Mesothelial cell of epicardium (in vitro differentiated cells): Measurements from ENCODE around the gene WWP2. TPM values are rescaled to one million over a fixed set of nuclear protein-coding genes. Genes with fewer than 3 reads are reported as not detected.

ENCODE experiments used
- DNase-seq, 2 experiments: peaks; one replicate each; pipeline ENCODE4 v3.0.0; 2021; ENCODE audit warnings: low spot score in 2 of 2; ENCODE audit not compliant: unreplicated experiment in 2 of 2
- H3K27ac Mint-ChIP-seq: 2 replicates; pipeline ENCODE4 v1.8.0; 2021; ENCODE audit warnings: mixed read lengths
- H3K27me3 Mint-ChIP-seq: 2 replicates; pipeline ENCODE4 v1.8.0; 2021; ENCODE audit warnings: low read depth, mixed read lengths
- H3K36me3 Mint-ChIP-seq: 2 replicates; pipeline ENCODE4 v1.8.0; 2021; ENCODE audit warnings: mixed read lengths
- H3K4me1 Mint-ChIP-seq: 2 replicates; pipeline ENCODE4 v1.8.0; 2021; ENCODE audit warnings: mixed read lengths
- H3K4me3 Mint-ChIP-seq: 2 replicates; pipeline ENCODE4 v1.8.0; 2021; ENCODE audit warnings: mild to moderate bottlenecking, moderate library complexity, mixed read lengths
- H3K9me3 Mint-ChIP-seq: 2 replicates; pipeline ENCODE4 v1.8.0; 2021; ENCODE audit warnings: mixed read lengths
- total RNA-seq: library from RNA; stranded (reverse); gene quantifications from 3 replicates; pipeline ENCODE4 v1.2.1, GENCODE V29; 2021
- TF ChIP-seq, protein P1 (sequence below): fragments of 200-600 bp; sonication (generic); IDR thresholded peaks from one replicate; pipeline ENCODE4 v1.5.0; 2021; ENCODE audit warnings: antibody characterized with exemption; ENCODE audit not compliant: unreplicated experiment

Gene WWP2
- total RNA-seq, 1 donor from 2014 or later: 39.6 TPM

DNA sequence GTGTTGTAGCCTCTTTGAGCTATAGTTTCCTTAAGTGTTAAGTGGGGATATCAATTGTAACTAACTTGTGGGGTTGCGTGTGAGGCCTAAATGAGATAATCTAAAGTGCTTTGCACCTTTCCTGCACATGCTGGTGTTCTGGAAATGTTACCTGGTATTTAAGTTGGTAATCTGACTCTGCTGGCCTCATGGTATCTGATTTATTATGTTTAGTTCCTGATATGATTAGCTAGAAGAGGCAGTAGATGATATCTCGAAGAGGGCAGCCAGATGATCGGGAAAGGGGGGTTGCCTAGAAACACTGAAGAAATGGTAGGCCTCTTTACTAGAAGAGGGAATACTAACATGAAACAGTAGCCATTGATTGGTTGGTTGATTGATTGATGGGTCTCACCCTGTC lies 123.6 kb downstream of the WWP2 start:
- H3K9me3 Mint-ChIP-seq: no peaks in the 10 kb centered on the region
- H3K4me3 Mint-ChIP-seq: no peak overlapping the region
- H3K27me3 Mint-ChIP-seq: no peaks in the 10 kb centered on the region
- peaks cover 18% of the 10 kb centered on the region for H3K4me1 Mint-ChIP-seq
- H3K27ac Mint-ChIP-seq: no peak overlapping the region
- peaks cover 35% of the 10 kb centered on the region for H3K36me3 Mint-ChIP-seq
- no peak for DNase-seq
- TF ChIP-seq, protein P1, sequence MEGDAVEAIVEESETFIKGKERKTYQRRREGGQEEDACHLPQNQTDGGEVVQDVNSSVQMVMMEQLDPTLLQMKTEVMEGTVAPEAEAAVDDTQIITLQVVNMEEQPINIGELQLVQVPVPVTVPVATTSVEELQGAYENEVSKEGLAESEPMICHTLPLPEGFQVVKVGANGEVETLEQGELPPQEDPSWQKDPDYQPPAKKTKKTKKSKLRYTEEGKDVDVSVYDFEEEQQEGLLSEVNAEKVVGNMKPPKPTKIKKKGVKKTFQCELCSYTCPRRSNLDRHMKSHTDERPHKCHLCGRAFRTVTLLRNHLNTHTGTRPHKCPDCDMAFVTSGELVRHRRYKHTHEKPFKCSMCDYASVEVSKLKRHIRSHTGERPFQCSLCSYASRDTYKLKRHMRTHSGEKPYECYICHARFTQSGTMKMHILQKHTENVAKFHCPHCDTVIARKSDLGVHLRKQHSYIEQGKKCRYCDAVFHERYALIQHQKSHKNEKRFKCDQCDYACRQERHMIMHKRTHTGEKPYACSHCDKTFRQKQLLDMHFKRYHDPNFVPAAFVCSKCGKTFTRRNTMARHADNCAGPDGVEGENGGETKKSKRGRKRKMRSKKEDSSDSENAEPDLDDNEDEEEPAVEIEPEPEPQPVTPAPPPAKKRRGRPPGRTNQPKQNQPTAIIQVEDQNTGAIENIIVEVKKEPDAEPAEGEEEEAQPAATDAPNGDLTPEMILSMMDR: no peak

DNA sequence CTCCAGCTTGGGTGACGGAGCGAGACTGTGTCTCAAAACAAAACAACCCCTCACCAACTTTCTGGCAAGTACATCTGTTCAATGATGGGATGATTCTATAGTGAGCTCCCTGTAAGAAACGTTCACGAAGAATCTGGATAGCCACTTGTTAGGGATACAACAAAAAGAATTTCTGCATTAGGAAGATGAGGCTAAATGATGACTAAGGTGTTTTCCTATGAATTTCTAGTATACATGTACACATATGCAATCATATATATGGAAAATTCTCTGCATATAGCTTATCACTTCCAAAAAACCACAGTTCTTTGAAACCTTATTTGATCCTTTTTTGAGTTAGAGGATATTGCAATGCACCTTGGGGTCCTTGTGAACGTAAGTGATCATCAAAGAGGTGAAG lies 124.6 kb downstream of the WWP2 start:
- no peak for DNase-seq
- H3K27me3 Mint-ChIP-seq: no peaks in the 10 kb centered on the region
- TF ChIP-seq, protein P1: no peak
- peaks cover 35% of the 10 kb centered on the region for H3K36me3 Mint-ChIP-seq
- H3K4me3 Mint-ChIP-seq: no peak overlapping the region
- H3K9me3 Mint-ChIP-seq: no peaks in the 10 kb centered on the region
- peaks cover 22% of the 10 kb centered on the region for H3K4me1 Mint-ChIP-seq
- no peak overlapping the region for H3K27ac Mint-ChIP-seq

DNA sequence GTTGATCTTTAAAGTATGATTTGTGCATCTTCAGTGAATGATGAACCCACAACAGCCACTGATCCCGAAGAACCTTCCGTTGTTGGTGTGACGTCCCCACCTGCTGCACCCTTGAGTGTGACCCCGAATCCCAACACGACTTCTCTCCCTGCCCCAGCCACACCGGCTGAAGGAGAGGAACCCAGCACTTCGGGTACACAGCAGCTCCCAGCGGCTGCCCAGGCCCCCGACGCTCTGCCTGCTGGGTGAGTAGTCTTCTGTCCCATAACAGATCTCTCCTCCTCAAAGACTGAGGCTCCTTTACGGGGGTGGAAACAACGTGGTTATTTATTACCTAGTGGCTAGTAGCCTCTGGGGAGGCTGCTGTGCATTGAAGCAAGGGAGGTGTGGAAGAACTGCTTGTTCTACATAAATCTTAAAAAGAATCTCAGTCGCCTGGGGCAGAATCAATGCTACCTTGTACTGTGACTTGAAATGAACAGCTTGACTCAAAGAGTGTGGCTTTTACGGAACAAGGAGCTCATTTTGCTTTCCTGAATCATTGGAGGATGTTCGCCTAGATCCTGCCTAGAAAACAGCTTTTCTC lies 126.0 kb downstream of the WWP2 start:
- H3K4me1 Mint-ChIP-seq: peaks cover 22% of the 10 kb centered on the region
- H3K27me3 Mint-ChIP-seq: no peaks in the 10 kb centered on the region
- no peak for DNase-seq
- TF ChIP-seq, protein P1: no peak
- peaks cover 34% of the 10 kb centered on the region for H3K36me3 Mint-ChIP-seq
- H3K9me3 Mint-ChIP-seq: no peaks in the 10 kb centered on the region
- H3K27ac Mint-ChIP-seq: peak overlapping the region; percentile 83
- no peak overlapping the region for H3K4me3 Mint-ChIP-seq

DNA sequence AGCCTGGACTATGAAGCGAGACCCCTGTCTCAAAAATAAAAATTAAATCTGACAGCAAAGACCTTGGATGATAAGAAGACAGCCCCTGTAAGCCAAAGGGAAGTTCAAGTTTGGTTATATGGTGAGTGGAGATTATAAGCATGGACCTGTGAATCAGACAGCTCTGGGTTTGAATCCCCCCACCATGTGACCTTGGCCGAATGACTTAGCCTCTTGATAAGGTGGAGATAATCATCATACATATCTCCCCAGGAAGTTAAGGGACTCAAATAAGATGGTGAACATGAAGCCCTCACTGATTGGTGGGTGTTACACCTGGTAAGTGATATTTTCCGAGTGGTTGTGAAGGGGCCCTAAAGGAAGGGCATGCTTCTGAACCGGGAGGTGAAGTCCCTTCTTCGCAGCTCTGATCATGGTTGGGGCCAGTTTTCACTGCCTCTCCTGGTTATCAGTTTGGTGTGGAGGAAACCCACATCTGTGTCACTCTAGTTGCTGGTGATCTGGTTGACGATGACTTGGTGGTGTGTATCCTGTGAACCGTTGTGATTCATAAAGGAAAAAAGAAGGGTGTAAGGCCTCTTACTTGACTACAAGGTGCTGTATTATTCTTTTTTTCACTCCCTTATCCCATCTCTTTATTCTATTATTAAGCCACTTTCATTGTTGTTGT lies 127.3 kb downstream of the WWP2 start:
- H3K4me1 Mint-ChIP-seq: peaks cover 22% of the 10 kb centered on the region
- TF ChIP-seq, protein P1: no peak
- H3K27ac Mint-ChIP-seq: peak overlapping the region; percentile 97
- no peak for DNase-seq
- peaks cover 32% of the 10 kb centered on the region for H3K36me3 Mint-ChIP-seq
- H3K9me3 Mint-ChIP-seq: no peaks in the 10 kb centered on the region
- no peak overlapping the region for H3K4me3 Mint-ChIP-seq
- no peaks in the 10 kb centered on the region for H3K27me3 Mint-ChIP-seq

DNA sequence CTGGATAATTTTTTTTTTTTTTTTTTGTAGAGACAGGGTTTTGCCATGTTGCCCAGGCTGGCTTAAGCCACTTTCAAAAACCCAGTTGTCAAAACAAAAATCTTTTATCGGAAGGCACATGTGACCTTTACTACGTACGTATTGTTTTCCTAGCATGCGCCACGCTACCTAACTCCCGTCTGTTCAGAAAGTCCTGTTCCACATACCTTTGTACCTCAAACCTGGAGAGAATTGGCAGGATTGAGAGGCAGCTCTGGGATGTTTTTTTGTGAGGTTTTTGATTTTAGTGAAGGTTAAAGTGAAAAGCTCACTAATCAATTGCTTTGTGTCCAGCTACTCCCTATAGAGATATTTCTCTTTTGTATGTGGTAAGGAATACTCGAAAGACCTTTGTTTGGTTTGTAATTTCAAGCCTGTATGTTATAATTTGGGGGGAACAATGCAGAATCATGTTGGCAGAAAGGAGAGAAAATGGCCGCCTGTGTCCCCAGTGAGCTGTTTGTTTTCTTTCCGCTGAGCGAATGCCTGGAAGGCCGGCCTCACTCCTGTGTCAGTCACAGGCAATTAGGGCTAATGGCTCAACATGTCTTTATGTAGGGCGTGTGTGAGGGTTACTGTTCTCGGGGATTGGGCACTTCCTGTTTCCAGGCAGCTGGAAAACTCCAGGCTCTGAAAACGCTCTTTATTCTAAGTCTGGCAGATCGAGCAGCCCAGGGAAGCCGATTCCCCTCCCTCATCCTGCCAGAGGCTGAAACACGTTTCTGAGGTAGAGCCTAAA lies 128.2 kb downstream of the WWP2 start:
- peak in 1 of 2 experiments; percentile 43 for DNase-seq
- peaks cover 32% of the 10 kb centered on the region for H3K36me3 Mint-ChIP-seq
- TF ChIP-seq, protein P1: no peak
- H3K4me3 Mint-ChIP-seq: peak overlapping the region; percentile 35
- H3K27ac Mint-ChIP-seq: peak overlapping the region; percentile 97
- H3K27me3 Mint-ChIP-seq: no peaks in the 10 kb centered on the region
- peaks cover 22% of the 10 kb centered on the region for H3K4me1 Mint-ChIP-seq
- no peaks in the 10 kb centered on the region for H3K9me3 Mint-ChIP-seq
